OCI-LY3 (cell line): ENCODE results near the gene HGF.
A peak's percentile ranks its signal among the peaks of the same experiment; 100 is the strongest.

Source experiments
- H2AFZ ChIP-seq: fragments of 200-600, 300-600 bp; shearing (Covaris generic); 2 replicates; pipeline ENCODE4 v1.6.0; 2014; ENCODE audit warnings: antibody characterized with exemption, low read depth, low read length
- H3K27ac ChIP-seq: fragments of 200-600, 300-600 bp; sonication (generic); 2 replicates; pipeline ENCODE4 v1.5.1; 2014; ENCODE audit warnings: mild to moderate bottlenecking, low read length, moderate library complexity, mixed read lengths
- H3K27me3 ChIP-seq: fragments of 200-600, 300-600 bp; sonication (generic); 2 replicates; pipeline ENCODE4 v1.6.1; 2014; ENCODE audit warnings: low read depth, low read length, mixed read lengths
- H3K36me3 ChIP-seq: fragments of 200-600, 300-600 bp; sonication (generic); replicated peaks from 2 replicates; pipeline ENCODE3; 2014; ENCODE audit warnings: low read depth, low read length, mixed read lengths
- H3K4me1 ChIP-seq: fragments of 300-600, 200-600 bp; sonication (generic); 2 replicates; pipeline ENCODE4 v1.6.1; 2014; ENCODE audit warnings: low read length, mixed read lengths
- H3K4me2 ChIP-seq: fragments of 200-600, 300-600 bp; sonication (generic); 2 replicates; pipeline ENCODE4 v1.6.1; 2014; ENCODE audit warnings: low read length, mixed read lengths
- H3K4me3 ChIP-seq: fragments of 300-600, 200-600 bp; sonication (generic); 2 replicates; pipeline ENCODE4 v1.5.1; 2014; ENCODE audit warnings: antibody characterized with exemption, mild to moderate bottlenecking, low read length, moderate library complexity
- H3K79me2 ChIP-seq: fragments of 300-600, 200-600 bp; shearing (Covaris generic); 2 replicates; pipeline ENCODE4 v1.6.1; 2014; ENCODE audit warnings: mild to moderate bottlenecking, low read length, mixed read lengths
- H3K9ac ChIP-seq: fragments of 300-600, 200-600 bp; shearing (Covaris generic); 2 replicates; pipeline ENCODE4 v1.6.0; 2014; ENCODE audit warnings: mild to moderate bottlenecking, low read length, moderate library complexity
- H3K9me3 ChIP-seq: fragments of 200-600, 300-600 bp; shearing (Covaris generic); 2 replicates; pipeline ENCODE4 v1.6.1; 2014; ENCODE audit warnings: low read length, mixed read lengths; ENCODE audit not compliant: insufficient read depth
- H4K20me1 ChIP-seq: fragments of 200-600, 300-600 bp; sonication (generic); 2 replicates; pipeline ENCODE4 v1.6.1; 2016; ENCODE audit warnings: low read length, mixed read lengths; ENCODE audit not compliant: insufficient read depth
- EZH2phosphoT487 ChIP-seq: fragments of 200-600 bp; shearing (Covaris generic); IDR thresholded peaks from 2 replicates; pipeline ENCODE4 v1.6.1; 2018; ENCODE audit warnings: antibody characterized with exemption, mixed run types, low read depth
- TF ChIP-seq, protein P1 (sequence below): fragments of 200-600, 300-600 bp; sonication (generic); IDR thresholded peaks from 2 replicates; pipeline ENCODE4 v1.5.1; 2014; ENCODE audit warnings: antibody characterized with exemption, low read length, low read depth

Gene HGF

DNA sequence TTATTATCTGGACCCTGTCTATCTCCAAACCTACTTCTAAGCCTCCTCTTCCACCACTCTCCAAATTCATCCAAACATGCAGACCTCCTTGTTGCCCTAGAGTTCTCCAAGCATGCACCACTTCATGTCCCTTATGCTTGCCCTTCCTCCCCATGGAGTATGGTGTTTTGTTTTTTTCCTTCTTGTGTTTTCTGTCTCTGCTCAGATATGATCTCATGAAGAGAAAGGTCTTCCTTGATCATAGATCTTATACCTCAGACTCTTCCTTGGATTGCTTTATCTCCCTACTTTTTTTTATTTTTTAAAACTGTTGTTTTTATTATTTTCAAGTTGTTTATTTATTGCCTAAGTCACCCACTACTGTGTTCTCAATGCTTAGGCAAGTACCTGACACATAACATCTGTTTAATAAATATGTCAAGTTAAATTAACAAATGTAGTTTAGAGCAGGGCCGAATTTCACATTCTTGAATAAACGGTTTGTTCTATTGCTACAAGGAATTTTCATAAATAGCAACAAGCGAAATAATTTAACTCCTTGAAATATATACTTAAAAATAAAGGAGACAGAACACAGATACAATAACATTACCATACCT lies 84.5 kb downstream of the HGF start:
- H3K27me3 ChIP-seq = no peaks in the 10 kb centered on the region
- H3K36me3 ChIP-seq = no peaks in the 10 kb centered on the region
- peaks cover 13% of the 10 kb centered on the region for H3K4me1 ChIP-seq
- TF ChIP-seq, protein P1, sequence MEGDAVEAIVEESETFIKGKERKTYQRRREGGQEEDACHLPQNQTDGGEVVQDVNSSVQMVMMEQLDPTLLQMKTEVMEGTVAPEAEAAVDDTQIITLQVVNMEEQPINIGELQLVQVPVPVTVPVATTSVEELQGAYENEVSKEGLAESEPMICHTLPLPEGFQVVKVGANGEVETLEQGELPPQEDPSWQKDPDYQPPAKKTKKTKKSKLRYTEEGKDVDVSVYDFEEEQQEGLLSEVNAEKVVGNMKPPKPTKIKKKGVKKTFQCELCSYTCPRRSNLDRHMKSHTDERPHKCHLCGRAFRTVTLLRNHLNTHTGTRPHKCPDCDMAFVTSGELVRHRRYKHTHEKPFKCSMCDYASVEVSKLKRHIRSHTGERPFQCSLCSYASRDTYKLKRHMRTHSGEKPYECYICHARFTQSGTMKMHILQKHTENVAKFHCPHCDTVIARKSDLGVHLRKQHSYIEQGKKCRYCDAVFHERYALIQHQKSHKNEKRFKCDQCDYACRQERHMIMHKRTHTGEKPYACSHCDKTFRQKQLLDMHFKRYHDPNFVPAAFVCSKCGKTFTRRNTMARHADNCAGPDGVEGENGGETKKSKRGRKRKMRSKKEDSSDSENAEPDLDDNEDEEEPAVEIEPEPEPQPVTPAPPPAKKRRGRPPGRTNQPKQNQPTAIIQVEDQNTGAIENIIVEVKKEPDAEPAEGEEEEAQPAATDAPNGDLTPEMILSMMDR = no peak
- TF ChIP-seq EZH2phosphoT487 = no peak
- H3K4me2 ChIP-seq = peak overlapping the region; percentile 58
- H3K9ac ChIP-seq = no peak overlapping the region
- H3K27ac ChIP-seq = no peak overlapping the region
- H3K4me3 ChIP-seq = no peak overlapping the region
- H2AFZ ChIP-seq = no peak overlapping the region
- no peaks in the 10 kb centered on the region for H4K20me1 ChIP-seq
- H3K9me3 ChIP-seq = no peaks in the 10 kb centered on the region
- no peaks in the 10 kb centered on the region for H3K79me2 ChIP-seq

DNA sequence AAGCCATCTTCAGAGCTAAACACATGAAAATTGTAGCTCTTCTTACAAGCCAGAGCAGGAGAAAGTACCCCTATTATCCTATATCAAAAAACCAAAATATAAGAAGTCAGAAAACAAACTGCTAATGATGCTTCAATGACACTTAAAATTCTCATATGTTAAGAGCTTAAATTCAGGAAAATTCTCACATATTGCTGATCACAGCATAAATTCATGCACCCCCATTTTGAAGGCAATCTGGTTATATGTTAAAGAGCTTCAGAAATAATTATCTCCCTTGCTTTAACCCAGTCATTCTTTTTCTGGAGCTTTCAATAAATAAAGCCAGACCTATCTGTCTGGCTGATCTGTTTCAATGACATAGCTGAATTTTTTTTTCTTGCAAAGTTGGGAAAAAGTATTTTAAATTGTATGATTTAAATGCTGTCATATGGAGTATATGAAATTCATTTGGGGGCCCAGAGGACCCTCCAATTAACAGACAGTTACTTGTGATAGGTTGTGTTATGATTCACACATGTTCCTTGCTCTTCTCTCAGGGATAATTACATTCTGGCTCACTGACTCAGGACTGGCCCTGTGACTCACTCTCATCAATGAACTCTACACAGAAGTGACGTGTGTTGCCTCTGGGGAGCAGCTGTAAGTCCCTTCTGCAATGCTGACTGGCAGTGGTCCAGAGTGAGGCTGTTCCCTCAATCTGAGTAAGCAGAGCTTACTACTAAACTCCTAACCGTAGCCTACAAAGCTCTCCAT lies 85.2 kb downstream of the HGF start:
- H3K27ac ChIP-seq = no peak overlapping the region
- H3K9me3 ChIP-seq = no peaks in the 10 kb centered on the region
- no peaks in the 10 kb centered on the region for H3K27me3 ChIP-seq
- H3K4me2 ChIP-seq = peak overlapping the region; percentile 58
- H3K4me3 ChIP-seq = no peak overlapping the region
- no peaks in the 10 kb centered on the region for H4K20me1 ChIP-seq
- TF ChIP-seq EZH2phosphoT487 = no peak
- TF ChIP-seq, protein P1 = no peak
- peaks cover 19% of the 10 kb centered on the region for H3K4me1 ChIP-seq
- H2AFZ ChIP-seq = no peak overlapping the region
- H3K9ac ChIP-seq = no peak overlapping the region
- H3K36me3 ChIP-seq = no peaks in the 10 kb centered on the region
- H3K79me2 ChIP-seq = no peaks in the 10 kb centered on the region

DNA sequence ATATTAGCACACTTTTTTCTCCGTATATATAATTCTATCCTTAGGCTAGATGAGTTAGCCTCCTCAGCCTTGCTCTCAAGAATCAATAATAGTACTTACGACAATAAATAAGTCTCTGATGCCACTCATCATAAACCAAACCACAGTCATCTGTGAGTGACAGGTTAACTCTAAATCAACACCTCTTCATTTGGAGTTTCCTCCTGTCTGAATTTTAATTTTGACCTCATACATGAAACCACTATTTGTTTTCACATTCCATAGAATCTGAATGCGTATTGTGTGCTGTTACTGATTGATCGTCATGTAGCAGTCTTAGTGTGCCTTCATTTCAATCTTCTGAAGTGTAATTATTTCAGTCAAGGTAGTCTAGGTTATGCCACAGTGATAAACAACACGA lies 85.8 kb downstream of the HGF start:
- no peak overlapping the region for H3K27ac ChIP-seq
- no peak overlapping the region for H3K4me2 ChIP-seq
- H3K36me3 ChIP-seq = no peaks in the 10 kb centered on the region
- TF ChIP-seq EZH2phosphoT487 = no peak
- TF ChIP-seq, protein P1 = no peak
- H4K20me1 ChIP-seq = no peaks in the 10 kb centered on the region
- H3K79me2 ChIP-seq = no peaks in the 10 kb centered on the region
- H3K9ac ChIP-seq = no peak overlapping the region
- H3K9me3 ChIP-seq = no peaks in the 10 kb centered on the region
- H3K27me3 ChIP-seq = no peaks in the 10 kb centered on the region
- H2AFZ ChIP-seq = no peak overlapping the region
- H3K4me3 ChIP-seq = no peak overlapping the region
- peaks cover 21% of the 10 kb centered on the region for H3K4me1 ChIP-seq

DNA sequence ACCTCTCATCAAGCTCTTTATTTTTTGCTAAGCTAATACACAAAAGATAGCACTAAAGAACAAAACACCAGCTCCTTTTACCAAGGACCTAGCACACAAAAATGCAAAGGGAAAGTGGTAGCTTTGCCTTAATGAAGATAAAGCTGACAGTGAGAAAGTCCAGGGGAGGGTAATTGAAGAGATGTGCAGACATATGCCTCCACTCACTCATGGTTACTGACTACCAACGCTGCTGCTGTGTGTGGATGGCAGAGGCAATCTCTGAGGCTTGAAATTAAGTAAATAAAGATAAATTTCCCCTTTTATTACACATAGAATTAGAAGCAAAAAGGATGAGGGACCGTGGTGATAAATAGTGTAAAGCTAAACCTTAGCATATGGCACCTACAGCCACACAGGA lies 87.0 kb downstream of the HGF start:
- TF ChIP-seq EZH2phosphoT487 = no peak
- TF ChIP-seq, protein P1 = no peak
- H3K79me2 ChIP-seq = no peaks in the 10 kb centered on the region
- no peaks in the 10 kb centered on the region for H4K20me1 ChIP-seq
- H3K4me1 ChIP-seq = peaks cover 21% of the 10 kb centered on the region
- no peak overlapping the region for H2AFZ ChIP-seq
- no peak overlapping the region for H3K4me3 ChIP-seq
- H3K27ac ChIP-seq = no peak overlapping the region
- no peaks in the 10 kb centered on the region for H3K36me3 ChIP-seq
- H3K9ac ChIP-seq = no peak overlapping the region
- no peaks in the 10 kb centered on the region for H3K9me3 ChIP-seq
- no peaks in the 10 kb centered on the region for H3K27me3 ChIP-seq
- no peak overlapping the region for H3K4me2 ChIP-seq
